Breast epithelium (tissue), 4 donors: ENCODE data around the gene PPARG. TPM values are rescaled to one million over a fixed set of nuclear protein-coding genes. Genes with fewer than 3 reads are reported as not detected.
A peak's percentile ranks its signal among the peaks of the same experiment; 100 is the strongest.

Experiments used
- DNase-seq, 2 donors: peaks; one replicate each; pipeline ENCODE4 v3.0.0-alpha.2; 2019; ENCODE audit warnings: low spot score in 2 of 2
- H3K27ac ChIP-seq, 2 donors: fragments of 200-600 bp; sonication (generic) in 1 of 2; one replicate each; pipeline ENCODE4 v1.5.1; 2016 to 2019; ENCODE audit warnings: mild to moderate bottlenecking in 1 of 2
- H3K27me3 ChIP-seq, 2 donors: fragments of 200-600 bp; sonication (generic) in 1 of 2; one replicate each; pipeline versions ENCODE4 v1.5.1 to v1.6.0; 2017 to 2019; ENCODE audit warnings: control low read depth in 1 of 2, mild to moderate bottlenecking in 1 of 2
- H3K36me3 ChIP-seq: fragments of 200-600 bp; one replicate; pipeline ENCODE4 v1.5.1; 2019
- H3K4me1 ChIP-seq, 2 donors: fragments of 200-600 bp; sonication (generic); one replicate each; pipeline ENCODE4 v1.5.1; 2016 to 2019; ENCODE audit warnings: control low read depth in 1 of 2
- H3K4me3 ChIP-seq, 3 donors: fragments of 200-600 bp; sonication (generic); 1 replicate in 2 of 3; 2 replicates in 1 of 3; pipeline ENCODE4 v1.5.1; 2016 to 2019; ENCODE audit warnings: mild to moderate bottlenecking in 3 of 3, moderate library complexity in 2 of 3
- H3K9me3 ChIP-seq, 2 donors: fragments of 200-600 bp; sonication (generic) in 1 of 2; one replicate each; pipeline ENCODE4 v1.5.1; 2016 to 2019; ENCODE audit warnings: control low read depth in 1 of 2
- POLR2A ChIP-seq: fragments of 450-650 bp; IDR thresholded peaks from one replicate; pipeline ENCODE4 v1.6.1; 2016; ENCODE audit warnings: antibody characterized with exemption, mild to moderate bottlenecking, moderate library complexity
- POLR2AphosphoS5 ChIP-seq, 3 donors: sonication (generic); formaldehyde crosslinking; IDR thresholded peaks; one replicate each; pipeline ENCODE4 v1.6.1; 2017; ENCODE audit warnings: antibody characterized with exemption in 3 of 3
- intact Hi-C: fragments of 100-400 bp; cut with DNase I; formaldehyde crosslinking; loops from one replicate; pipeline ENCODE4 v1.15.1; 2023; ENCODE audit warnings: low total_unique reads
- total RNA-seq, 3 donors: library from RNA; depleted of rRNA; stranded (reverse); fragments of >200 nt; gene quantifications; one replicate each; pipeline ENCODE4 v1.1.0, GENCODE V29; 2016
- TF ChIP-seq, protein P1 (sequence below), 3 donors: fragments of 450-650 bp; IDR thresholded peaks; one replicate each; pipeline ENCODE4 v1.5.1; 2016 to 2017; ENCODE audit warnings: antibody characterized with exemption in 3 of 3, mild to moderate bottlenecking in 3 of 3, moderate library complexity in 3 of 3

The PPARG gene
- total RNA-seq, 3 donors from 2014 or later, result 44.2 to 359 (median 96.0) TPM

DNA sequence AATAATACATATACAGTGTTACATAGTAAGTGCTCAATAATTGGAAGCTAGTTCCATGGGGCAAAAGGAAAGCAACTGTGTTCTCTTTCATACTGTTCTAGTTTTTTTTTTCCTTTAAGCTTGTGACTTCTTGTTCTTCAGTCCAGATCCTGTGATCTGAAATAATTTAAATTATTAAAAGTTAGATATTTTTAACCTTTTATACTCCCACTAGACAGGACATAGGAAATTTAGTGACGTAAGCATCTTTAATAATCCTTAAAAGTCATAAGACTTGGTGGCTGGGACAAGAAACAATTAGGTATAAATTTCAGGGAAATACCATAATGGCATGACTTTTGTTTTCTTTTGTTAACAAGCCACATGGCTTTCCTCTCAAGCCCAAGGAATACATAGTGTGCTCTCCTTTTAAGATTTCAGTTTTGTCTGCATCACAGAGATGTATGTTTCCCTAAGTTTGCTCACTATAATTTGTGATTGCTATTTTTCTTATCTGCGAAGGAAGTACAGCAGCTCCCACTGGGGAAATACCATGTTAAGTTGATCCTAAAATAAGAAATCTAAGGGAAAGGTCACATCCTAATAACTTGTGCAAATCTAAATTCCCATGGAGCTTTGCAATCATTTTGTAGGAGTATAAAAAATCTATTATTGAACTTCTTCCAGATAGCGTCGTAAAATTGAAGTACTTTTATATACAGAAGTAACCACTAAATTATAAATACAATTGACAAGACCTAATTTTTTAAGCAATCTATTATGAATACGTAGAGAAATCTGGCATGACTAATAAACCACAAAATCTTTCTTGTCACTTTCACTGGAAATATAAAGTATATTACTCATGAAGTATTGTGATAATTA is 30.1 kb downstream of the PPARG start:
- Histone ChIP-seq H3K4me1 (no peaks in the 10 kb centered on the region), H3K9me3 (no peaks in the 10 kb centered on the region), H3K27me3 (no peaks in the 10 kb centered on the region), H3K4me3 (no peak overlapping the region), H3K36me3 (no peaks in the 10 kb centered on the region), H3K27ac (no peak overlapping the region)
- no peak for TF ChIP-seq POLR2AphosphoS5 (IDR thresholded peaks at IDR 0.05)
- TF ChIP-seq, protein P1, sequence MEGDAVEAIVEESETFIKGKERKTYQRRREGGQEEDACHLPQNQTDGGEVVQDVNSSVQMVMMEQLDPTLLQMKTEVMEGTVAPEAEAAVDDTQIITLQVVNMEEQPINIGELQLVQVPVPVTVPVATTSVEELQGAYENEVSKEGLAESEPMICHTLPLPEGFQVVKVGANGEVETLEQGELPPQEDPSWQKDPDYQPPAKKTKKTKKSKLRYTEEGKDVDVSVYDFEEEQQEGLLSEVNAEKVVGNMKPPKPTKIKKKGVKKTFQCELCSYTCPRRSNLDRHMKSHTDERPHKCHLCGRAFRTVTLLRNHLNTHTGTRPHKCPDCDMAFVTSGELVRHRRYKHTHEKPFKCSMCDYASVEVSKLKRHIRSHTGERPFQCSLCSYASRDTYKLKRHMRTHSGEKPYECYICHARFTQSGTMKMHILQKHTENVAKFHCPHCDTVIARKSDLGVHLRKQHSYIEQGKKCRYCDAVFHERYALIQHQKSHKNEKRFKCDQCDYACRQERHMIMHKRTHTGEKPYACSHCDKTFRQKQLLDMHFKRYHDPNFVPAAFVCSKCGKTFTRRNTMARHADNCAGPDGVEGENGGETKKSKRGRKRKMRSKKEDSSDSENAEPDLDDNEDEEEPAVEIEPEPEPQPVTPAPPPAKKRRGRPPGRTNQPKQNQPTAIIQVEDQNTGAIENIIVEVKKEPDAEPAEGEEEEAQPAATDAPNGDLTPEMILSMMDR (IDR thresholded peaks at IDR 0.05), result no peak
- no peak for TF ChIP-seq POLR2A
- DNase-seq, result no peak
- intact Hi-C loops, result no loop called here

DNA sequence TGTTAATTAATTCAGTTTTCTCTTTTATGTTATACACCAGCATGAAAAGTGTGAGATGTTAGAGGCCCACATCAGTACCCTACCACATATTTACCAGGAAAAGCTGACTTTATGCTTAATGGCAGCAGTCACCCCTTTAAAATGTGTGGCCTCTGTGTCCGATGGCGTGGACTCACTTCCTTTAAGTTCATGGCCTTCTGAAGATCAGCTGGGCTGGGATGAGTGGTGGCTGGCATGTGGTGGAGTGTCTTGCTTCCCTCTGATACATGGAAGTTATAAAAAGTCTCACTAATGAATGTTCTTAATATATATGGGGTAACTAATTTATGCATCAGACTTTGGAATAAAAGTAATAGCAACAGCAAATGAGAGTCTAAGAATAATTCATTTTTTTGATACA is 32.1 kb downstream of the PPARG start:
- Histone ChIP-seq H3K27me3 (no peaks in the 10 kb centered on the region), H3K27ac (no peak overlapping the region), H3K36me3 (no peaks in the 10 kb centered on the region), H3K4me3 (no peak overlapping the region), H3K9me3 (no peaks in the 10 kb centered on the region), H3K4me1 (no peaks in the 10 kb centered on the region)
- TF ChIP-seq POLR2AphosphoS5 (IDR thresholded peaks at IDR 0.05) (no peak), POLR2A (no peak)
- TF ChIP-seq, protein P1 (IDR thresholded peaks at IDR 0.05), result no peak
- intact Hi-C loops, result loop anchor here (10.0 kb wide), 1 partner anchor 1626 kb away; no protein-coding TSS in a partner anchor
- DNase-seq, result no peak

DNA sequence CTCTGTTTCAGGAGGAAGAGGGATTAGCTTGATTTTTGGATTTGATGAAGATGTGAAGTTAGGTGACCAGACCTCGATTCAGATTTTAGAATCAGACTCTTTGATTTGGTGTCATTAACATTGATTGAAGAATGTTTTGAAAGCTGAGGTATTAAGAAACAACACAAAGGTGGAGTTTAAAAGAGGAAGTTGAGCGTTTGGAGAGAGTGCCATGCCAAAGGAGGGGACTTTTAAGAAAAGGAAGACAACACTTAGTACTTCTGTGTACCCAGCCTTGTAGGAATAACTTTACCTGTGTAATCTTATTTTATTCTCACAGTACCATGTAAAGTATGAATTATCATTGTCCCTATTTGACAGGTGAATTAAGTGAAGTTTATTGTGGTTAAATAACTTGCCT is 34.4 kb downstream of the PPARG start:
- no peak overlapping the region for H3K4me3 ChIP-seq
- intact Hi-C loops, result loop anchor here (10.0 kb wide), 1 partner anchor 1628 kb away; no protein-coding TSS in a partner anchor
- H3K9me3 ChIP-seq, result no peaks in the 10 kb centered on the region
- no peaks in the 10 kb centered on the region for H3K4me1 ChIP-seq
- no peaks in the 10 kb centered on the region for H3K27me3 ChIP-seq
- H3K27ac ChIP-seq, result no peak overlapping the region
- H3K36me3 ChIP-seq, result no peaks in the 10 kb centered on the region
- DNase-seq, result no peak
- TF ChIP-seq POLR2AphosphoS5 (IDR thresholded peaks at IDR 0.05), result no peak
- TF ChIP-seq POLR2A, result no peak
- TF ChIP-seq, protein P1 (IDR thresholded peaks at IDR 0.05), result no peak

DNA sequence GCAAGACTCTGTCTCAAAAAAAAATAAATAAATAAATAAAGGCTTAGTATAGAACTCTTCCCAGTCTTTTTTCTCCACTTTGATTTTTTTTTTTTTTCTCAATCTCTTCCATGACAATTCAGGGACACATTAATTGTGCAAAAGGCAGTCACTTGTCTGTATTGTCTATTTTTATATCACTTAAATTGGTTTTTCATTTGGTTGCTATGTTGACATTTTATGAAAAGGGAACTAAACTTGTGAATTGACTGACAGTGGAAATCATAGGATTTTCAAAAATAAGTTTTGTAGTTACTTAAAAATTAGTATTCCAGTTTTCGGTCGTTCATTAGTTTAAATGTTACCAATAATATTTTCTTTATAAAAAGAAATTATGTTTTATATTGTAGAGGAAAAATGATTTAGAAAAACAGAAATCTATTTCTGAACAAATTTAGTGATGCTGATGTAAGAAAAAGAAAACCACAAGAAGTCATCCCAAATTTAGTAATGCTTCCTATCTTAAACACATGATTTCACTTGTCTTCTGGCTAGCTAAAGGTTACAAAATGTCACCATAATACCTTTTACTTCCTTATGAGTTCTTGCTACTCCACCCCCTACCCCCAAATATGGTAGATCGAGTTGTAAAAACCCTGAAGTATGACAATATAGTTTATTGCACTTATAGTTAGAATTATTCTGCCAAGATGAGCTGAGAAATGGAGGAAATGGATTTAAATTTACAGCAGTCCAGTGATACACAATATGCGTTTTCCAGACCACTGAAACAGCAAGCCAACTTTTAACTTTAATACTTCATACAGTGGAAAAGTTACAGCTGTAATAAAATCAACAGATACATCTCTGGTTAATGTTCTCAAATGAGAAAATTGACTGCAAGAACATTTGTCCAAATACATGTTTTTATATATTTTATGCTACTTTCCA is 37.0 kb downstream of the PPARG start:
- Histone ChIP-seq H3K27ac (peak overlapping the region in 1 of 2 donors; percentile 9), H3K4me3 (no peak overlapping the region), H3K4me1 (no peaks in the 10 kb centered on the region), H3K27me3 (no peaks in the 10 kb centered on the region), H3K9me3 (no peaks in the 10 kb centered on the region), H3K36me3 (no peaks in the 10 kb centered on the region)
- TF ChIP-seq POLR2A, result no peak
- no peak for TF ChIP-seq POLR2AphosphoS5 (IDR thresholded peaks at IDR 0.05)
- TF ChIP-seq, protein P1 (IDR thresholded peaks at IDR 0.05), result no peak
- no peak for DNase-seq
- intact Hi-C loops, result loop anchor here (10.0 kb wide), 1 partner anchor 1631 kb away; no protein-coding TSS in a partner anchor
